Effector memory CD4-positive, alpha-beta T cell (primary cell): ENCODE measurements around the gene TAAR6.
"Not testable (repeated sequence)": the region's sequence is repeated elsewhere in the genome, so short reads cannot be mapped to it uniquely, and the experiment has no call there.

Experiments used
- DNase-seq, 3 donors: peaks; one replicate each; pipeline ENCODE4 v3.0.0-alpha.2; 2020
- H3K27ac ChIP-seq: 2 replicates; pipeline ENCODE4 v1.7.0; 2013; ENCODE audit warnings: mild to moderate bottlenecking, low read length, moderate library complexity; ENCODE audit not compliant: insufficient read depth, poor library complexity, severe bottlenecking
- H3K27me3 ChIP-seq: replicated peaks from 2 replicates; pipeline ENCODE4 v1.7.0; 2013; ENCODE audit warnings: mild to moderate bottlenecking, low read length; ENCODE audit not compliant: insufficient read depth, control insufficient read depth, poor library complexity, severe bottlenecking
- H3K36me3 ChIP-seq: 2 replicates; pipeline ENCODE4 v1.7.0; 2013; ENCODE audit warnings: mild to moderate bottlenecking, low read length, moderate library complexity; ENCODE audit not compliant: control insufficient read depth, insufficient read depth
- H3K4me1 ChIP-seq: 2 replicates; pipeline ENCODE4 v1.7.0; 2013; ENCODE audit warnings: low read length, mild to moderate bottlenecking; ENCODE audit not compliant: control insufficient read depth, insufficient read depth, poor library complexity, severe bottlenecking
- H3K4me3 ChIP-seq: 2 replicates; pipeline ENCODE4 v1.7.0; 2013; ENCODE audit warnings: low read length, low read depth, mild to moderate bottlenecking; ENCODE audit not compliant: insufficient read depth, poor library complexity, severe bottlenecking
- H3K9me3 ChIP-seq: 2 replicates; pipeline ENCODE4 v1.7.0; 2013; ENCODE audit warnings: mild to moderate bottlenecking, low read length, moderate library complexity; ENCODE audit not compliant: control insufficient read depth

Gene TAAR6

GRCh38 chr6:132544826-132545225, 25.3 kb upstream of the TAAR6 start:
- no peak for DNase-seq
- no peaks in the 10 kb centered on the region for H3K27me3 ChIP-seq
- H3K36me3 ChIP-seq: no peaks in the 10 kb centered on the region
- H3K4me3 ChIP-seq: no peak overlapping the region
- no peak overlapping the region for H3K27ac ChIP-seq
- no peaks in the 10 kb centered on the region for H3K4me1 ChIP-seq
- no peaks in the 10 kb centered on the region for H3K9me3 ChIP-seq

- H3K9me3 ChIP-seq: no peaks in the 10 kb centered on the region
- H3K27me3 ChIP-seq: peaks cover 3% of the 10 kb centered on the region
- DNase-seq: no peak
- H3K27ac ChIP-seq: no peak overlapping the region
- H3K4me1 ChIP-seq: no peaks in the 10 kb centered on the region
- H3K4me3 ChIP-seq: no peak overlapping the region
- no peaks in the 10 kb centered on the region for H3K36me3 ChIP-seq
These were observed 21.2 kb upstream of the TAAR6 start for GRCh38 chr6:132548746-132549463.

GRCh38 chr6:132551214-132551613, 18.9 kb upstream of the TAAR6 start:
- Histone ChIP-seq H3K4me3 (no peak overlapping the region), H3K9me3 (no peaks in the 10 kb centered on the region), H3K27me3 (peaks cover 3% of the 10 kb centered on the region), H3K4me1 (no peaks in the 10 kb centered on the region), H3K36me3 (no peaks in the 10 kb centered on the region), H3K27ac (no peak overlapping the region)
- no peak for DNase-seq

- Histone ChIP-seq H3K4me1 (no peaks in the 10 kb centered on the region), H3K27me3 (peaks cover 3% of the 10 kb centered on the region), H3K4me3 (no peak within 1 kb of the TSS), H3K27ac (no peak within 1 kb of the TSS), H3K9me3 (no peaks in the 10 kb centered on the region), H3K36me3 (no peaks in the 10 kb centered on the region)
- no peak for DNase-seq
These were observed 17.8 kb upstream of the TAAR6 start, which contains the start of gene TAAR8 for GRCh38 chr6:132552372-132552771. Gene TAAR8 (plus strand): TSS chr6:132552672. CDS start chr6:132552693, 21 bp downstream.

- not testable (repeated sequence) for DNase-seq
These were observed 10.0 kb upstream of the TAAR6 start for GRCh38 chr6:132560087-132560486.

GRCh38 chr6:132566404-132566803, 3.7 kb upstream of the TAAR6 start:
- Histone ChIP-seq H3K9me3 (no peaks in the 10 kb centered on the region), H3K36me3 (no peaks in the 10 kb centered on the region), H3K27ac (no peak overlapping the region), H3K27me3 (no peaks in the 10 kb centered on the region), H3K4me1 (no peaks in the 10 kb centered on the region), H3K4me3 (no peak overlapping the region)
- DNase-seq: no peak

More at GRCh38 chr6:132560087-132560486, 10.0 kb upstream of the TAAR6 start:
- H3K27ac ChIP-seq, H3K36me3 ChIP-seq, H3K4me1 ChIP-seq, H3K4me3 ChIP-seq, H3K9me3 ChIP-seq, H3K27me3 ChIP-seq: not testable (repeated sequence)

- H3K9me3 ChIP-seq: no peaks in the 10 kb centered on the region
- H3K4me1 ChIP-seq: no peaks in the 10 kb centered on the region
- H3K4me3 ChIP-seq: no peak overlapping the region
- H3K36me3 ChIP-seq: no peaks in the 10 kb centered on the region
- peaks cover 7% of the 10 kb centered on the region for H3K27me3 ChIP-seq
- no peak for DNase-seq
- no peak overlapping the region for H3K27ac ChIP-seq
These were observed 2.6 kb upstream of the TAAR6 start for GRCh38 chr6:132567566-132567965.

- Histone ChIP-seq H3K27ac (no peak overlapping the region), H3K27me3 (peaks cover 7% of the 10 kb centered on the region), H3K9me3 (no peaks in the 10 kb centered on the region), H3K4me1 (no peaks in the 10 kb centered on the region), H3K36me3 (no peaks in the 10 kb centered on the region), H3K4me3 (no peak overlapping the region)
- DNase-seq: no peak
These were observed 1.5 kb upstream of the TAAR6 start for GRCh38 chr6:132568611-132569010.

- Histone ChIP-seq H3K36me3 (no peaks in the 10 kb centered on the region), H3K27me3 (peaks cover 7% of the 10 kb centered on the region), H3K9me3 (no peaks in the 10 kb centered on the region), H3K27ac (no peak overlapping the region), H3K4me1 (no peaks in the 10 kb centered on the region), H3K4me3 (no peak overlapping the region)
- DNase-seq: no peak
These were observed 952 bp upstream of the TAAR6 start for GRCh38 chr6:132569170-132569569.

- H3K27ac ChIP-seq: no peak overlapping the region
- DNase-seq: no peak
- no peaks in the 10 kb centered on the region for H3K9me3 ChIP-seq
- H3K4me1 ChIP-seq: no peaks in the 10 kb centered on the region
- no peaks in the 10 kb centered on the region for H3K36me3 ChIP-seq
- no peak overlapping the region for H3K4me3 ChIP-seq
- peaks cover 7% of the 10 kb centered on the region for H3K27me3 ChIP-seq
These were observed 1.7 kb downstream of the TAAR6 start for GRCh38 chr6:132571774-132572173.
